Measurements from ENCODE around the gene NKD1. TPM values are rescaled to one million over a fixed set of nuclear protein-coding genes. Genes with fewer than 3 reads are reported as not detected.

NKD1 gene
- total RNA-seq, 2 experiments from 2014 or later, result 0.04 to 0.06 TPM

- Histone ChIP-seq H3K4me1 (ENCODE audit: insufficient read depth, low read length, poor library complexity, severe bottlenecking) (no peaks in the 10 kb centered on the region), H2AFZ (ENCODE audit: low read length) (no peak overlapping the region), H3K4me2 (ENCODE audit: low read length) (no peak overlapping the region), H3K36me3 (ENCODE audit: insufficient read depth, low read length) (no peaks in the 10 kb centered on the region), H3K9me2 (ENCODE audit: insufficient read depth, low read length) (no peaks in the 10 kb centered on the region; the same call in 1 of the 2 replicates), H3K9me3 (ENCODE audit: low read length) (peaks cover 5% of the 10 kb centered on the region; the same call in 1 of the 2 replicates), H4K20me1 (ENCODE audit: insufficient read depth, low read length) (no peaks in the 10 kb centered on the region), H3K79me2 (ENCODE audit: insufficient read depth, low read depth, low read length) (no peaks in the 10 kb centered on the region), H3K4me3 (ENCODE audit: low read depth, low read length, poor library complexity, severe bottlenecking) (no peak overlapping the region), H3K27ac (ENCODE audit: low read depth, low read length, poor library complexity, severe bottlenecking) (no peak overlapping the region)
- intact Hi-C loops (cut with micrococcal nuclease; ENCODE audit: unreplicated experiment), result loop anchor here (10.0 kb wide), 1 partner anchor 303 kb away; no protein-coding TSS in a partner anchor
- DNase-seq (ENCODE audit: low spot score), result no peak
- ChIA-PET POLR2A (interaction anchor here (0.6 to 1.0 kb wide), 2 partner anchors 19 to 406 kb away, joined by 3 to 8 read pairs; no protein-coding TSS in a partner anchor), CTCF (ENCODE audit: unreplicated experiment) (no interaction called here)
- TF ChIP-seq EZH2phosphoT487 (IDR thresholded peaks at IDR 0.05; ENCODE audit: borderline replicate concordance, low read depth, low read length), result no peak
- TF ChIP-seq CTCF (conservative IDR thresholded peaks at IDR 0.05; ENCODE audit: low read length), result no peak
- BruUV-seq (replicated peaks), result no TSS peak
These were observed 30.5 kb upstream of the NKD1 start for GRCh38 chr16:50517450-50518252.

GRCh38 chr16:50519001-50519400 is 29.2 kb upstream of the NKD1 start:
- no peaks in the 10 kb centered on the region for H3K79me2 ChIP-seq (ENCODE audit: insufficient read depth, low read depth, low read length)
- ChIA-PET POLR2A (no interaction called here), CTCF (ENCODE audit: unreplicated experiment) (no interaction called here)
- BruUV-seq (replicated peaks), result no TSS peak
- H4K20me1 ChIP-seq (ENCODE audit: insufficient read depth, low read length), result no peaks in the 10 kb centered on the region
- H3K9me3 ChIP-seq (ENCODE audit: low read length), result peaks cover 5% of the 10 kb centered on the region; the same call in 1 of the 2 replicates
- H3K9me2 ChIP-seq (ENCODE audit: insufficient read depth, low read length), result no peaks in the 10 kb centered on the region; the same call in 1 of the 2 replicates
- H2AFZ ChIP-seq (ENCODE audit: low read length), result no peak overlapping the region
- intact Hi-C loops (cut with micrococcal nuclease; ENCODE audit: unreplicated experiment), result loop anchor here (10.0 kb wide), 1 partner anchor 304 kb away; no protein-coding TSS in a partner anchor
- no peaks in the 10 kb centered on the region for H3K4me1 ChIP-seq (ENCODE audit: insufficient read depth, low read length, poor library complexity, severe bottlenecking)
- H3K4me2 ChIP-seq (ENCODE audit: low read length), result no peak overlapping the region
- TF ChIP-seq CTCF (conservative IDR thresholded peaks at IDR 0.05; ENCODE audit: low read length) (no peak), EZH2phosphoT487 (IDR thresholded peaks at IDR 0.05; ENCODE audit: borderline replicate concordance, low read depth, low read length) (no peak)
- DNase-seq (ENCODE audit: low spot score), result no peak
- H3K4me3 ChIP-seq (ENCODE audit: low read depth, low read length, poor library complexity, severe bottlenecking), result no peak overlapping the region
- H3K27ac ChIP-seq (ENCODE audit: low read depth, low read length, poor library complexity, severe bottlenecking), result no peak overlapping the region
- no peaks in the 10 kb centered on the region for H3K36me3 ChIP-seq (ENCODE audit: insufficient read depth, low read length)

GRCh38 chr16:50519602-50520001 is 28.6 kb upstream of the NKD1 start:
- DNase-seq (ENCODE audit: low spot score), result no peak
- no peak overlapping the region for H3K4me3 ChIP-seq (ENCODE audit: low read depth, low read length, poor library complexity, severe bottlenecking)
- H3K9me2 ChIP-seq (ENCODE audit: insufficient read depth, low read length), result no peaks in the 10 kb centered on the region; the same call in 1 of the 2 replicates
- no peaks in the 10 kb centered on the region for H3K4me1 ChIP-seq (ENCODE audit: insufficient read depth, low read length, poor library complexity, severe bottlenecking)
- no peak overlapping the region for H3K27ac ChIP-seq (ENCODE audit: low read depth, low read length, poor library complexity, severe bottlenecking)
- H2AFZ ChIP-seq (ENCODE audit: low read length), result no peak overlapping the region
- H3K9me3 ChIP-seq (ENCODE audit: low read length), result peaks cover 5% of the 10 kb centered on the region; the same call in 1 of the 2 replicates
- ChIA-PET CTCF (ENCODE audit: unreplicated experiment) (no interaction called here), POLR2A (no interaction called here)
- no TSS peak for BruUV-seq (replicated peaks)
- no peaks in the 10 kb centered on the region for H4K20me1 ChIP-seq (ENCODE audit: insufficient read depth, low read length)
- no peaks in the 10 kb centered on the region for H3K79me2 ChIP-seq (ENCODE audit: insufficient read depth, low read depth, low read length)
- no peaks in the 10 kb centered on the region for H3K36me3 ChIP-seq (ENCODE audit: insufficient read depth, low read length)
- no peak overlapping the region for H3K4me2 ChIP-seq (ENCODE audit: low read length)
- TF ChIP-seq CTCF (conservative IDR thresholded peaks at IDR 0.05; ENCODE audit: low read length), result no peak
- TF ChIP-seq EZH2phosphoT487 (IDR thresholded peaks at IDR 0.05; ENCODE audit: borderline replicate concordance, low read depth, low read length), result no peak
- intact Hi-C loops (cut with micrococcal nuclease; ENCODE audit: unreplicated experiment), result loop anchor here (10.0 kb wide), 1 partner anchor 305 kb away; no protein-coding TSS in a partner anchor
